GM12878 (cell line): ENCODE results near the gene ACTA2. TPM values are rescaled to one million over a fixed set of nuclear protein-coding genes. Genes with fewer than 3 reads are reported as not detected.

Experiments used
- CBX3 ChIP-seq: fragments of 200-600 bp; sonication (generic); IDR thresholded peaks from 2 replicates; pipeline ENCODE4 v1.6.1; 2016; ENCODE audit warnings: low read depth, borderline replicate concordance
- CBX5 ChIP-seq: sonication (generic); IDR thresholded peaks from 2 replicates; pipeline ENCODE4 v1.6.1; 2016; ENCODE audit warnings: low read depth, moderate library complexity, mild to moderate bottlenecking, inconsistent platforms
- CEBPB ChIP-seq, 2 experiments: fragments of 150-350 bp in 1 of 2; IDR thresholded peaks; 2 replicates each; pipeline ENCODE4 v1.6.1; 2012 to 2014; ENCODE audit warnings: low read depth in 2 of 2, low read length in 2 of 2, borderline replicate concordance in 1 of 2, inconsistent platforms in 1 of 2
- CHD4 ChIP-seq: fragments of 200-600 bp; sonication (generic); IDR thresholded peaks from 2 replicates; pipeline ENCODE4 v1.6.1; 2016; ENCODE audit warnings: mild to moderate bottlenecking
- EGR1 ChIP-seq, 2 experiments: IDR thresholded peaks; 1 replicate in 1 of 2; 2 replicates in 1 of 2; pipeline ENCODE4 v1.6.1; 2011 to 2012; ENCODE audit warnings: low read depth in 2 of 2, low read length in 2 of 2, borderline replicate concordance in 1 of 2, mild to moderate bottlenecking in 1 of 2, moderate library complexity in 1 of 2
- EZH2 ChIP-seq: IDR thresholded peaks from 2 replicates; pipeline ENCODE4 v1.6.1; 2012; ENCODE audit warnings: low read depth, mild to moderate bottlenecking, control low read depth, inconsistent platforms, low read length, borderline replicate concordance; ENCODE audit not compliant: control insufficient read depth
- HCFC1 ChIP-seq: fragments of 150-350 bp; IDR thresholded peaks from 2 replicates; pipeline ENCODE4 v1.6.1; 2014; ENCODE audit warnings: low read length
- IRF4 ChIP-seq: IDR thresholded peaks from 2 replicates; pipeline ENCODE4 v1.6.1; 2011; ENCODE audit warnings: low read depth, low read length
- KAT2A ChIP-seq: conservative IDR thresholded peaks from 2 replicates; pipeline ENCODE4 v1.6.1; 2011; ENCODE audit warnings: low read depth, low read length; ENCODE audit not compliant: control insufficient read depth
- KDM1A ChIP-seq: fragments of 200-600 bp; sonication (generic); IDR thresholded peaks from 2 replicates; pipeline ENCODE4 v1.6.1; 2016; ENCODE audit warnings: borderline replicate concordance
- MTA3 ChIP-seq: IDR thresholded peaks from 2 replicates; pipeline ENCODE4 v1.6.1; 2012; ENCODE audit warnings: low read length, inconsistent platforms, borderline replicate concordance
- MXI1 ChIP-seq: fragments of 150-350 bp; IDR thresholded peaks from 2 replicates; pipeline ENCODE4 v1.6.1; 2011; ENCODE audit warnings: low read depth, mild to moderate bottlenecking, inconsistent platforms, low read length, improper control_type of control experiment
- MYC ChIP-seq: IDR thresholded peaks from 2 replicates; pipeline ENCODE4 v1.6.1; 2011; ENCODE audit warnings: mild to moderate bottlenecking, low read length, moderate library complexity, inconsistent platforms; ENCODE audit not compliant: insufficient read depth, insufficient replicate concordance, insufficient read length, severe bottlenecking
- PAX8 ChIP-seq: fragments of 450-650 bp; IDR thresholded peaks from 2 replicates; pipeline ENCODE4 v1.6.1; 2017; ENCODE audit warnings: mild to moderate bottlenecking, moderate library complexity
- SMAD1 ChIP-seq: fragments of 450-650 bp; IDR thresholded peaks from 2 replicates; pipeline ENCODE4 v1.6.1; 2018; ENCODE audit warnings: mild to moderate bottlenecking, low read depth; ENCODE audit not compliant: partially characterized antibody
- SP1 ChIP-seq: IDR thresholded peaks from one replicate; pipeline ENCODE4 v1.6.1; 2011; ENCODE audit warnings: low read depth, low read length
- SUZ12 ChIP-seq: fragments of 200-600 bp; sonication (generic); IDR thresholded peaks from one replicate; pipeline ENCODE4 v1.6.1; 2018; ENCODE audit warnings: antibody characterized with exemption, mild to moderate bottlenecking; ENCODE audit not compliant: unreplicated experiment
- TBL1XR1 ChIP-seq: IDR thresholded peaks from 2 replicates; pipeline ENCODE4 v1.6.1; 2012; ENCODE audit warnings: low read depth, low read length, improper control_type of control experiment
- TCF3 ChIP-seq: IDR thresholded peaks from 2 replicates; pipeline ENCODE4 v1.6.1; 2012; ENCODE audit warnings: low read depth, mild to moderate bottlenecking, low read length, borderline replicate concordance; ENCODE audit not compliant: insufficient read depth
- ZNF24 ChIP-seq: fragments of 450-650 bp; IDR thresholded peaks from 2 replicates; pipeline ENCODE4 v1.6.1; 2017; ENCODE audit warnings: antibody characterized with exemption, mild to moderate bottlenecking
- polyA plus RNA-seq, 11 experiments: library from polyadenylated mRNA; depleted of rRNA in 4 of 11; unstranded in 6 of 11; stranded (reverse) in 5 of 11; fragments of >200 nt; fragmentation: Nextera tagmentation in 4 of 11; fragmentation: Illumina TruSeq in 1 of 11; extraction: Ambion mirVana in 4 of 11; extraction: Trizol in 1 of 11; gene quantifications; 1 replicate in 1 of 11; 2 replicates in 10 of 11; pipeline versions ENCODE4 v1.2.1 to v1.2.3, GENCODE V29; 2011 to 2016; ENCODE audit warnings: inconsistent platforms in 2 of 11, missing spikeins in 2 of 11, low read depth in 1 of 11
- total RNA-seq, 4 experiments: library from RNA; depleted of rRNA in 3 of 4; stranded (reverse); fragments of >200 nt in 3 of 4; fragmentation: Illumina TruSeq in 1 of 4; extraction: Trizol in 1 of 4; gene quantifications; 2 replicates each; pipeline versions ENCODE4 v1.2.1 to v1.2.3, GENCODE V29; 2013 to 2021
- TF ChIP-seq, protein P1 (sequence below): IDR thresholded peaks from 2 replicates; pipeline ENCODE4 v1.6.1; 2011; ENCODE audit warnings: borderline replicate concordance, low read depth, mild to moderate bottlenecking, moderate library complexity, low read length; ENCODE audit not compliant: insufficient read depth, poor library complexity, severe bottlenecking
- TF ChIP-seq, protein P2 (sequence below): fragments of 450-650 bp; formaldehyde crosslinking; IDR thresholded peaks from 2 replicates; pipeline ENCODE4 v1.4.0; 2022; ENCODE audit warnings: mild to moderate bottlenecking, moderate library complexity
- TF ChIP-seq, protein P3 (sequence below): fragments of 450-650 bp; IDR thresholded peaks from 2 replicates; pipeline ENCODE4 v1.6.1; 2014; ENCODE audit warnings: mild to moderate bottlenecking
- TF ChIP-seq, protein P4 (sequence below): IDR thresholded peaks from 2 replicates; pipeline ENCODE4 v1.6.1; 2011; ENCODE audit warnings: low read depth, low read length, improper control_type of control experiment, borderline replicate concordance

The ACTA2 gene
- total and polyA plus RNA-seq, 10 of the 15 experiments (the other 5 are each of a cell fraction or from before 2014, with no cell fraction given) = 7.4 to 78.2 (median 32.4) TPM

DNA sequence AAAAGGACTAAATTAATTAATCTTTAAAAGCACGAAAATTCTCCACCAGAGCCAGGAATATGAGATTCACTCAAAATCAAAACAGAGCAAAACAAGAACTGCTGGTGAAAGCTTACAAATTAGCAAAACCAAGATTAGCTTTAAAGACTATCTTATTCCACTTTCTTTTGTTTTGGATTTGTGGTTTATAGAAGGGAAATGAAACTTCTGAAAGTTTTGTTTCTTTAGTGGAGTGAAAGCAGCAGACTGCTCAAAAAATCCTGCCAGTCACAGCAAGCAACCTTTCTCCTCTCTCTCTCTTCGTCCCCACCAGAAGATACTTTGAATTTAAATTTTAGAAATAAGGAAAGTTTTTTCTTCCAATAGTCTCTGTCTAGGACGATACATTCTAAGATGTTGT, 7.8 kb downstream of the ACTA2 start (continued):
- no peak for TF ChIP-seq EGR1 (IDR thresholded peaks at IDR 0.05; ENCODE audit: borderline replicate concordance in 1 of 2, low read depth in 2 of 2, low read length in 2 of 2)
- no peak for TF ChIP-seq KDM1A
- no peak for TF ChIP-seq SUZ12
- no peak for TF ChIP-seq HCFC1
- TF ChIP-seq, protein P1, sequence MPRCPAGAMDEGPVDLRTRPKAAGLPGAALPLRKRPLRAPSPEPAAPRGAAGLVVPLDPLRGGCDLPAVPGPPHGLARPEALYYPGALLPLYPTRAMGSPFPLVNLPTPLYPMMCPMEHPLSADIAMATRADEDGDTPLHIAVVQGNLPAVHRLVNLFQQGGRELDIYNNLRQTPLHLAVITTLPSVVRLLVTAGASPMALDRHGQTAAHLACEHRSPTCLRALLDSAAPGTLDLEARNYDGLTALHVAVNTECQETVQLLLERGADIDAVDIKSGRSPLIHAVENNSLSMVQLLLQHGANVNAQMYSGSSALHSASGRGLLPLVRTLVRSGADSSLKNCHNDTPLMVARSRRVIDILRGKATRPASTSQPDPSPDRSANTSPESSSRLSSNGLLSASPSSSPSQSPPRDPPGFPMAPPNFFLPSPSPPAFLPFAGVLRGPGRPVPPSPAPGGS = no peak
- no peak for TF ChIP-seq CHD4
- no peak for TF ChIP-seq MXI1
- no peak for TF ChIP-seq MTA3
- TF ChIP-seq TBL1XR1 = peak; percentile 45; the same call in 1 of the 2 replicates
- no peak for TF ChIP-seq SMAD1
- TF ChIP-seq EZH2 = no peak
- no peak for TF ChIP-seq ZNF24
- TF ChIP-seq, protein P2, sequence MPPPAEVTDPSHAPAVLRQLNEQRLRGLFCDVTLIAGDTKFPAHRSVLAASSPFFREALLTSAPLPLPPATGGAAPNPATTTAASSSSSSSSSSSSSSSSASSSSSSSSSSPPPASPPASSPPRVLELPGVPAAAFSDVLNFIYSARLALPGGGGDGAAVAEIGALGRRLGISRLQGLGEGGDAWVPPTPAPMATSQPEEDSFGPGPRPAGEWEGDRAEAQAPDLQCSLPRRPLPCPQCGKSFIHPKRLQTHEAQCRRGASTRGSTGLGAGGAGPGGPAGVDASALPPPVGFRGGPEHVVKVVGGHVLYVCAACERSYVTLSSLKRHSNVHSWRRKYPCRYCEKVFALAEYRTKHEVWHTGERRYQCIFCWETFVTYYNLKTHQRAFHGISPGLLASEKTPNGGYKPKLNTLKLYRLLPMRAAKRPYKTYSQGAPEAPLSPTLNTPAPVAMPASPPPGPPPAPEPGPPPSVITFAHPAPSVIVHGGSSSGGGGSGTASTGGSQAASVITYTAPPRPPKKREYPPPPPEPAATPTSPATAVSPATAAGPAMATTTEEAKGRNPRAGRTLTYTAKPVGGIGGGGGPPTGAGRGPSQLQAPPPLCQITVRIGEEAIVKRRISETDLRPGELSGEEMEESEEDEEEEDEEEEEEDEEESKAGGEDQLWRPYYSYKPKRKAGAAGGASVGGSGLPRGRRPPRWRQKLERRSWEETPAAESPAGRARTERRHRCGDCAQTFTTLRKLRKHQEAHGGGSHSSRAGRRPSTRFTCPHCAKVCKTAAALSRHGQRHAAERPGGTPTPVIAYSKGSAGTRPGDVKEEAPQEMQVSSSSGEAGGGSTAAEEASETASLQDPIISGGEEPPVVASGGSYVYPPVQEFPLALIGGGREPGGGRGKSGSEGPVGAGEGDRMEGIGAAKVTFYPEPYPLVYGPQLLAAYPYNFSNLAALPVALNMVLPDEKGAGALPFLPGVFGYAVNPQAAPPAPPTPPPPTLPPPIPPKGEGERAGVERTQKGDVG (CRISPR knock-in tag) = no peak
- no peak for TF ChIP-seq TCF3
- TF ChIP-seq SP1 = no peak
- TF ChIP-seq CBX3 = no peak
- TF ChIP-seq CBX5 = peak; percentile 74; the same call in 1 of the 2 replicates
- TF ChIP-seq KAT2A = no peak
- TF ChIP-seq, protein P3, sequence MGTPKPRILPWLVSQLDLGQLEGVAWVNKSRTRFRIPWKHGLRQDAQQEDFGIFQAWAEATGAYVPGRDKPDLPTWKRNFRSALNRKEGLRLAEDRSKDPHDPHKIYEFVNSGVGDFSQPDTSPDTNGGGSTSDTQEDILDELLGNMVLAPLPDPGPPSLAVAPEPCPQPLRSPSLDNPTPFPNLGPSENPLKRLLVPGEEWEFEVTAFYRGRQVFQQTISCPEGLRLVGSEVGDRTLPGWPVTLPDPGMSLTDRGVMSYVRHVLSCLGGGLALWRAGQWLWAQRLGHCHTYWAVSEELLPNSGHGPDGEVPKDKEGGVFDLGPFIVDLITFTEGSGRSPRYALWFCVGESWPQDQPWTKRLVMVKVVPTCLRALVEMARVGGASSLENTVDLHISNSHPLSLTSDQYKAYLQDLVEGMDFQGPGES = no peak
- TF ChIP-seq, protein P4, sequence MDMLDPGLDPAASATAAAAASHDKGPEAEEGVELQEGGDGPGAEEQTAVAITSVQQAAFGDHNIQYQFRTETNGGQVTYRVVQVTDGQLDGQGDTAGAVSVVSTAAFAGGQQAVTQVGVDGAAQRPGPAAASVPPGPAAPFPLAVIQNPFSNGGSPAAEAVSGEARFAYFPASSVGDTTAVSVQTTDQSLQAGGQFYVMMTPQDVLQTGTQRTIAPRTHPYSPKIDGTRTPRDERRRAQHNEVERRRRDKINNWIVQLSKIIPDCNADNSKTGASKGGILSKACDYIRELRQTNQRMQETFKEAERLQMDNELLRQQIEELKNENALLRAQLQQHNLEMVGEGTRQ = no peak
- TF ChIP-seq CEBPB (IDR thresholded peaks at IDR 0.05; ENCODE audit: borderline replicate concordance in 1 of 2, low read depth in 2 of 2, low read length in 2 of 2) = no peak
- no peak for TF ChIP-seq PAX8
- TF ChIP-seq MYC = no peak
- TF ChIP-seq IRF4 = peak; percentile 27; the same call in 1 of the 2 replicates
